Kidney (tissue), 14 donors: ENCODE measurements around the gene CHTF8. TPM values are rescaled to one million over a fixed set of nuclear protein-coding genes. Genes with fewer than 3 reads are reported as not detected.

Experiments used
- DNase-seq, 5 donors: peaks; one replicate each; pipeline ENCODE4 v3.0.0-alpha.2; 2013 to 2020
- FAIRE-seq: peaks from 2 replicates; lab custom pipeline; 2012; peaks lifted over from hg19 to GRCh38; lab: Jason Lieb, UNC
- H3K27ac ChIP-seq, 2 donors: one replicate each; pipeline ENCODE4 v1.7.0; 2013; ENCODE audit warnings: low read depth in 2 of 2, low read length in 2 of 2, inconsistent platforms in 1 of 2
- H3K27me3 ChIP-seq: one replicate; pipeline ENCODE4 v1.7.1; 2013; ENCODE audit warnings: low read length, inconsistent platforms; ENCODE audit not compliant: control insufficient read depth, insufficient read depth
- H3K36me3 ChIP-seq, 3 donors: one replicate each; pipeline versions ENCODE4 v1.7.0 to v1.7.1; 2013; ENCODE audit warnings: low read length in 3 of 3, control low read depth in 1 of 3, inconsistent platforms in 1 of 3; ENCODE audit not compliant: insufficient read depth in 3 of 3, control insufficient read depth in 2 of 3
- H3K4me1 ChIP-seq, 3 donors: one replicate each; pipeline versions ENCODE4 v1.7.0 to v1.7.1; 2013; ENCODE audit warnings: low read length in 3 of 3, inconsistent platforms in 1 of 3, low read depth in 1 of 3; ENCODE audit not compliant: control insufficient read depth in 2 of 3, insufficient read depth in 2 of 3
- H3K4me3 ChIP-seq, 3 donors: one replicate each; pipeline versions ENCODE4 v1.7.0 to v1.8.1; 2013; ENCODE audit warnings: low read length in 3 of 3, control low read depth in 1 of 3, inconsistent platforms in 1 of 3
- H3K9ac ChIP-seq, 3 donors: one replicate each; pipeline versions ENCODE4 v1.7.0 to v1.7.1; 2013; ENCODE audit warnings: low read length in 3 of 3, control low read depth in 1 of 3, inconsistent platforms in 1 of 3
- H3K9me3 ChIP-seq, 3 donors: one replicate each; pipeline versions ENCODE4 v1.7.0 to v1.7.1; 2013; ENCODE audit warnings: low read length in 3 of 3, control low read depth in 1 of 3, inconsistent platforms in 1 of 3; ENCODE audit not compliant: control insufficient read depth in 2 of 3, insufficient read depth in 1 of 3
- intact Hi-C: fragments of 100-400 bp; cut with DNase I; formaldehyde crosslinking; loops from one replicate; pipeline ENCODE4 v1.11.1; 2022
- polyA plus RNA-seq: library from polyadenylated mRNA; stranded (reverse); fragments of 350-450 nt; fragmentation: Illumina TruSeq; extraction: RNeasy Lipid Tissue Mini Kit (QIAGEN cat#74804); gene quantifications from one replicate; pipeline ENCODE4 v1.2.3, GENCODE V29; 2014; ENCODE audit warnings: low read depth, low replicate concordance; ENCODE audit not compliant: insufficient read depth
- total RNA-seq: library from RNA; stranded (reverse); fragmentation: NEBNext Ultra II Directional; extraction: Animal tissue kit (Norgen Biotek cat#: 25700); gene quantifications from one replicate; pipeline ENCODE4 v1.2.1, GENCODE V29; 2021
- TF ChIP-seq, protein P1 (sequence below): IDR thresholded peaks from 3 replicates; pipeline ENCODE4 v1.5.1; 2012; ENCODE audit warnings: mild to moderate bottlenecking, moderate library complexity, borderline replicate concordance; ENCODE audit not compliant: insufficient read depth; ENCODE audit errors: extremely low read depth
- donor health status: control.
- donor health status: control.
- donor health status: control.
- donor health status: control.
- donor health status: control.
- donor health status: DM: yes; HTN: yes; CAD: no.
- donor health status: Normal renal cell carcinoma (clear cell type).

Gene CHTF8
- total and polyA plus RNA-seq, 2 donors from 2014 or later, result 124 to 163 TPM

DNA sequence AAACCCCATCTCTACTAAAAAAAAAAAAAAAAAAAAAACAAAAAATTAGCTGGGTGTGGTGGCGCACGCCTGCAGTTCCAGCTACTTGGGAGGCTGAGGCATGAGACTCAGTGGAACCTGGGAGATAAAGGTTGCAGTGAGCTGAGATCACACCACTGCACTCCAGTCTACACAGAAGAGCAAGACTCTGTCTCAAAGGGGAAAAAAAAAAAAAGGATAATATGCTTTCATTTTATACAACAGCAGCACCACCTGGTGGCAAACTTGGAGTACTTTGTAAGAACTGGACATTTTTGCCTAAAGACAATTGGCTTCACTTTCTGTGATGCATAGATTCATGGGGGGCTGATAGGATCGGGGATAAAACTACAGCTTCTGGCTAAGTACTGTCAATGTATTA lies 8.5 kb downstream of the CHTF8 start:
- no peak for FAIRE-seq

DNA sequence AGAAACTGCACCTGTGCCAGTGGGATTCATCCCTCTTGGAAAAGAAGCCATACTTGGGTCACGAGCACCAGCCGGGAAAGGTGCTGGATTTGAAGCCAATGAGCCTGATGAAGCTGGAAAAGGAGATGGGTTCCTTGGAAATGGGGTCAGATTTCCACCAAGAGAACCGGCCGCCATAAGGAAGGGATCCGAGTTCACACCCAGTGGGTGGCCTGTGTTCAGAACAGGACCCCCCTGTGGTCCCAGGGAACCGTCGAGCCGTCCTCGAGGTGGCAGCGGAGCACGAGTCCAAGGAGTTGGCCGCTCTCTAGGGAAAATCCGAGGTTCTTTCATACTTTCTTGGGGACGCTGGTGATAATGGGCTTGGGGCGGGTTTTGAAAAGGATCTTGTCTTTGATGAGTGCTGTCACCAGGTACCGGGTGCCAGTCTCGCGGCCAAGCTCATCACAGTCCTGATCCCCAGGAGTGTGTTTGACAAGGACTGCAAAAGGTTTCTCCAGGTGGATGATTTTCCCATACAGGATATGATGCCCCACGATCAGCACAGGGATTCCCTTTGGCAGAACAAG lies 12.2 kb downstream of the CHTF8 start:
- Histone ChIP-seq H3K27me3 (no peaks in the 10 kb centered on the region), H3K9ac (no peak overlapping the region), H3K27ac (no peak overlapping the region), H3K9me3 (no peaks in the 10 kb centered on the region), H3K4me3 (no peak overlapping the region), H3K4me1 (peaks cover 0 to 20% (median 17%) of the 10 kb centered on the region in 3 donors), H3K36me3 (peaks cover 2 to 19% (median 4%) of the 10 kb centered on the region in 3 donors)
- intact Hi-C loops, result no loop called here
- TF ChIP-seq, protein P1, sequence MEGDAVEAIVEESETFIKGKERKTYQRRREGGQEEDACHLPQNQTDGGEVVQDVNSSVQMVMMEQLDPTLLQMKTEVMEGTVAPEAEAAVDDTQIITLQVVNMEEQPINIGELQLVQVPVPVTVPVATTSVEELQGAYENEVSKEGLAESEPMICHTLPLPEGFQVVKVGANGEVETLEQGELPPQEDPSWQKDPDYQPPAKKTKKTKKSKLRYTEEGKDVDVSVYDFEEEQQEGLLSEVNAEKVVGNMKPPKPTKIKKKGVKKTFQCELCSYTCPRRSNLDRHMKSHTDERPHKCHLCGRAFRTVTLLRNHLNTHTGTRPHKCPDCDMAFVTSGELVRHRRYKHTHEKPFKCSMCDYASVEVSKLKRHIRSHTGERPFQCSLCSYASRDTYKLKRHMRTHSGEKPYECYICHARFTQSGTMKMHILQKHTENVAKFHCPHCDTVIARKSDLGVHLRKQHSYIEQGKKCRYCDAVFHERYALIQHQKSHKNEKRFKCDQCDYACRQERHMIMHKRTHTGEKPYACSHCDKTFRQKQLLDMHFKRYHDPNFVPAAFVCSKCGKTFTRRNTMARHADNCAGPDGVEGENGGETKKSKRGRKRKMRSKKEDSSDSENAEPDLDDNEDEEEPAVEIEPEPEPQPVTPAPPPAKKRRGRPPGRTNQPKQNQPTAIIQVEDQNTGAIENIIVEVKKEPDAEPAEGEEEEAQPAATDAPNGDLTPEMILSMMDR, result no peak
- FAIRE-seq (no peak), DNase-seq (peak in 1 of 5 donors; percentile 29)

More for the DNA sequence above, 8.5 kb downstream of the CHTF8 start:
- no peaks in the 10 kb centered on the region for H3K27me3 ChIP-seq
- intact Hi-C loops, result no loop called here
- H3K4me3 ChIP-seq, result no peak overlapping the region
- H3K9me3 ChIP-seq, result no peaks in the 10 kb centered on the region
- H3K27ac ChIP-seq, result no peak overlapping the region
- H3K9ac ChIP-seq, result no peak overlapping the region
- DNase-seq, result peak in 4 of 5 donors; percentile 34 to 91 (median 68)
- peaks cover 0 to 8% (median 5%) of the 10 kb centered on the region in 3 donors for H3K4me1 ChIP-seq
- TF ChIP-seq, protein P1, result peak; percentile 76
- peaks cover 0 to 12% (median 10%) of the 10 kb centered on the region in 3 donors for H3K36me3 ChIP-seq

DNA sequence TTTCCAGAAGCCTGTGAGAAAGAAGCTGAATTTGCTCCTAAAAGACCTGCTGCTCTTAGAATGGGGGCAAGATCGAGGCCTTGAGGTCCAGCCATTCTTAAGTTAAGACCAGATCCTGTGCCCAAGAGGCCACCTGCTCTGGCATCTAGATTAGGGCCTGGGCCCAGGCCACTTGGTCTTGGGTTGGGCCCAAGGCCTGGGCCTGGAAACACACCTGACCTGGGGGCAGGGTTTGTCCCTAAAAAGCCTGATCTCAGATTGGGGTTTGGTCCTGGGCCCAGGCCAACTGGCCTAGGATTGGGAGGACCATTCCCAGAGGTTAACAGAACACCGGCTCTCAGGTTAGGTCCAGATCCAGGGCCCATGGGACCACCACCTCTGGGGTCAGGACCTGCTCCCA lies 12.9 kb downstream of the CHTF8 start:
- no peak for FAIRE-seq
- Histone ChIP-seq H3K27me3 (no peaks in the 10 kb centered on the region), H3K9me3 (no peaks in the 10 kb centered on the region), H3K9ac (no peak overlapping the region), H3K36me3 (peaks cover 2 to 19% (median 4%) of the 10 kb centered on the region in 3 donors), H3K4me3 (no peak overlapping the region), H3K4me1 (peaks cover 0 to 20% (median 17%) of the 10 kb centered on the region in 3 donors), H3K27ac (no peak overlapping the region)
- no peak for DNase-seq
- TF ChIP-seq, protein P1, result no peak
- intact Hi-C loops, result no loop called here

DNA sequence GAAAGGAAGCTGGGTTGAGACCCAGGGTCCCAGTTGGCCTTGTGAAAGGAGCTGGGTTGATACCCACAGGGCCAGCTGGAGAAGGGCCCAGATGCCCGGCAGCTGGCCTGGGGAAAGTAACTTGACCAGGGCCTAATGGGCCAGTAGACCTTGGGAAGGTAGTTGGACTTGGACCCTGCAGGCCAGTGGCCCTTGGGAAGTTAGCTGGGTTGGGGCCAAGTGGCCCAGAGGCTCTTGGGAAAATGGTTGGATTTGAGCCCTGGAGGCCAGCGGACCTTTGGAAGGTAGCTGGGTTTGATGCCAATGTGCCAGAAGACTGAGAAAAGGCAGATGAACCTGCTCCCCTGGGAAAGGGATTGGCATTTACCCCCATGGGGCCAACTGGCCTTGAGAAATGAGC lies 13.4 kb downstream of the CHTF8 start:
- Histone ChIP-seq H3K27me3 (no peaks in the 10 kb centered on the region), H3K4me3 (no peak overlapping the region), H3K27ac (no peak overlapping the region), H3K36me3 (peaks cover 2 to 16% (median 4%) of the 10 kb centered on the region in 3 donors), H3K4me1 (peaks cover 0 to 20% (median 17%) of the 10 kb centered on the region in 3 donors), H3K9me3 (no peaks in the 10 kb centered on the region), H3K9ac (no peak overlapping the region)
- intact Hi-C loops, result no loop called here
- no peak for DNase-seq
- FAIRE-seq, result no peak
- TF ChIP-seq, protein P1, result no peak
